Measurements from ENCODE around the gene RNF181. TPM values are rescaled to one million over a fixed set of nuclear protein-coding genes. Genes with fewer than 3 reads are reported as not detected.
A peak's percentile ranks its signal among the peaks of the same experiment; 100 is the strongest.

Gene RNF181
- total and polyA plus RNA-seq, 2 of the 13 experiments (the other 11 are each of a cell fraction or from before 2014, with no cell fraction given) = 224 to 578 TPM

GRCh38 chr2:85595301-85596025 is at the start of gene RNF181 (continued):
- TF ChIP-seq ZNF569 (CRISPR knock-in tag; IDR thresholded peaks at IDR 0.05; ENCODE audit: borderline replicate concordance) (no peak), SP4 (CRISPR knock-in tag; IDR thresholded peaks at IDR 0.05) (peak; percentile 84), BCL6 (CRISPR knock-in tag; IDR thresholded peaks at IDR 0.05) (no peak), ISL2 (CRISPR knock-in tag; IDR thresholded peaks at IDR 0.05) (peak; percentile 59; the same call in 1 of the 2 replicates), SETDB1 (CRISPR knock-in tag; IDR thresholded peaks at IDR 0.05; ENCODE audit: borderline replicate concordance) (no peak), ZNF687 (CRISPR knock-in tag; IDR thresholded peaks at IDR 0.05) (peak; percentile 95), ZBTB4 (CRISPR knock-in tag; IDR thresholded peaks at IDR 0.05; ENCODE audit: borderline replicate concordance) (peak; percentile 58; the same call in 1 of the 2 replicates), ARID5B (CRISPR knock-in tag; IDR thresholded peaks at IDR 0.05) (peak; percentile 25; the same call in 1 of the 2 replicates), FOXK1 (CRISPR knock-in tag; IDR thresholded peaks at IDR 0.05; ENCODE audit: borderline replicate concordance, low read depth) (peak; percentile 59; the same call in 1 of the 2 replicates), ZGPAT (CRISPR knock-in tag; IDR thresholded peaks at IDR 0.05) (peak; percentile 52), FUBP1 (CRISPR knock-in tag; IDR thresholded peaks at IDR 0.05; ENCODE audit: borderline replicate concordance) (no peak), ZNF501 (CRISPR knock-in tag; IDR thresholded peaks at IDR 0.05) (peak; percentile 96)
